Stimulated activated CD8-positive, alpha-beta memory T cell treated with anti-CD3 and anti-CD28 coated beads, Interleukin-2, amount 100 ng/mL, for 48 hours (primary cell): ENCODE measurements around the gene KIF1A.

Source experiments
- DNase-seq, 2 donors: peaks; one replicate each; pipeline ENCODE4 v3.0.0-alpha.2; 2020; ENCODE audit warnings: low read depth in 2 of 2

Gene KIF1A

GRCh38 chr2:240720686-240721595 is 99.1 kb downstream of the KIF1A start:
- no peak for DNase-seq

DNA sequence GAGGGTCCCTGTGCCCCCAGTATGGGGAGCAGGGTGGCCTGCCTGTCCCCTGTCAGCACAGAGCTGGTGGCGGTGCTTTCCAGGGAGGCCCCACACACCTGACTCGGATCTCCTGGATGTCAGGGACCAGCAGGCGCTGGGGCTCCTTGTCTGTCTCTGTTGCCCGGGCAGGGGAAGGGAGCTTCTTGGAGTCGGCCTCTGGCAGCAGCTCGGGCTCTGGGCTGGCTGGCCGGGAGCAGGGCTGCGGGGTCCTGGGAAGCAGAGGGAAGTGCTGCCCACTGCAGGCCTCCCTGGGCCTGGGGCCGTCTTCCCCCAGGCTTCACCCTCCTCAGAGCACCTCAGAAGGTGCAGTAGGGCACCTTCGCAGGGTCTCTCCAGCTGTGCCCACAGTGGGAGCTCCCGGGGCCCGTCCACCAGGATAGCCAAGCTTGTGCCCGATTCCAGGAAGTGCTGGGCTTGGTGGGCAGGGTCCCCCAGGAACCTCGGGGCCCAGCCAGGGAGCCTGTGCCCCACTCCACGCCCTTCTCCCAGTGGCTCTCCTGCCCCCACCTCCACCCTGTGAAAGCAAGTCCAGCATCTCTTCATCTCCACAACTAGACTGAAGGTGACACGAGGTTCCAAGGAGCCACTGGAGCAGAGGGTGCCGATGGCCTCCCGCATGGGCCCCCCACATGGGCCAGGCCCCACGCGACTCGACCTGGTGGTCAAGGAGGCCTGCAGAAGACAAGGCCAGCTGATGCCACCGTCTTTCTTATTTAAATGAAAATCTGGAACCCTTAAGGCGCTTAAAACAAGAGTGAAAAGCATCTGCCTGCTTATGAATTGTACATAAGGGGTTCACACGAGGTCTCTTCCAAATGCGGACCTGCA is 100.1 kb downstream of the KIF1A start:
- DNase-seq: no peak

DNA sequence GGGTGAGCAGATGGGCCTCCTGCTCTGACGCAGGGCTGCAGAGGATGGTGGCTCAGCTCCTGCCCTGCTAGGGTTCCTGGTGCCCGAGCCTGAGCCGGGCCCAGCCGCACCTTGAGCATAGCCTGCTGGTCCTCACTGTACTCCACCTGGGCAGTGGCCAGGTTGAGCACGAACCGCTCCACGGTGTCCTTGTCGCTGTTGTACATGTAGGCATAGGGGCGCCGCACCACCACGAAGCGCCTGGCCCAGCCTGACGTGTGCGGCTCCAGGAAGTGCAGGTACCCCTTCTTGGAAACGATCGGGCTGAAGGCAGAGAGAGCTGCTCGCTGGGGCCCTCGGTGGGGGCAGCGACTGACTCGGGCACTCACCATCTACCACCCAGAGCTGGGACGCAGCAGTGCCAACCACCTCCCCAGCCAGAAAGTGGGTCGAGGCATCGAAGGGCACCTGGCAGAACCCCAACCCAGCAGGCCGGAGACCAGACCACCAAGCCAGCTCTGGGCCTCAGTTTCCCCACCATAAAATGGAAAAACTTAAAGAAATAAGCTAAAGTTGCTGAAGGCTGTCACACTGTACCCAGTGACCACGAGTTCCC is 101.0 kb downstream of the KIF1A start:
- DNase-seq: no peak

DNA sequence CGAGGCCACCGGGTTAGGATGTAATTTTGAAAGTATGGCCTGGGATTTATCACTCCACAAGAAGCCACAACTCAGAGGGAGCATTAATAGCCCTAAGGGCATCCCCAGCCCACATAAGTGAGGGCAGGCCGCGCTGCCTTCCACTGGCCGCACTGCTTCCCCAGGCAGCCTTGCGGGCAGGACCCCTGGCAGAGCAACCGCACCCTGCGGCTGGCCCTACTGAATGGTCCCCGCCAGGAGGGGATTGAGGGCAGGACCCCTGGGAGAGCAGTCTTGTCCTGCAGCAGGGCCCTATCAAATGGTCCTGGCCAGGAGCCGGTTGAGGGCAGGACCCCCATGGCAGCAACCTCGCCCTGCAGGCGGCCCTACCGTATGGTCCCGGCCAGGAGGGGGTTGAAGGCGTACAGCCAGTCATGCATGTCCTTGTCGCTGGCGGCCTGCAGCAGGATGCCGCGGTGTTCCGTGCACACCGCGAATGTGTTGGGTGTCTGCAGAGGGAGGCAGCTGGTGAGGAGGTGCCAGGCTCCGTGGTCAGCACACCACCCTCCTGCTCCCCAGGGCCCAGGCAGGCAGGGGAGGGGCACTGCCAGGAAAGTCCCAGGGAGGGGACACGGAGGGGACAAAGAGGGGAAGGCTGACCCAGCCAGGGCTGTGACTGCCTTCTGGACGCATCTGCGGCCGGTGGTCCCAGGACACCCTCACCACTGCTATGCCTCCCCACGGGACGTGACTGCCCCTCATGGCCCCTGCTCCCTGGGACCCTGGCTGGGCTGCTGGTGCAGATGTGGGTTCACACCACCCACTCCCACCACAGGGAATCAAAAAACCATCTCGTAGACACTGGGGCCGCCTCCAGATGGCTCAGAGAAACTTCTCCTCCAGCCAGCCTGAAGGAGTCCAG is 102.1 kb downstream of the KIF1A start:
- DNase-seq: no peak

DNA sequence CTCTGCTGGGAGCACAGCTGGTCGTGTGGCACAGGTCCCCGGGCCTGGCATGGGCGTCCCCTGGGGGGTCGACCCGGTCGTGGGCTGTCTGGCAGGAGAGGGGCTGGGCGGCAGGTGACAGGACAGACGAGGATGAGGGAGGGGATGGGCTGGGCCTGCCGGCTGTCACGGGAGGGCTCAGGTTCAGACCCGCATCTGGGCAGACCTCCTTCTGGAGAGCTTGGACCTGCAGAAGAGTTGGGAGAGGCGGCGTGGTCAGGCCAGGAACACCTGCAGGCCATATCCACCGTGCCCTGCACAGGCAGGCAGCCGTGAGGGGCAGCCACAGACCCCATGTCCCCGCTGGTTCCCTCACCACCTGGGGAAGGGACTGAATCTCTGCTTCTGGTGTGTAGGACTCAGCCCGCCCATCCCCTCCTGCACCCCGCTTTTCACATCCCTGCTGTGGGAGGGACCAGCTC is 102.8 kb downstream of the KIF1A start:
- DNase-seq: no peak

DNA sequence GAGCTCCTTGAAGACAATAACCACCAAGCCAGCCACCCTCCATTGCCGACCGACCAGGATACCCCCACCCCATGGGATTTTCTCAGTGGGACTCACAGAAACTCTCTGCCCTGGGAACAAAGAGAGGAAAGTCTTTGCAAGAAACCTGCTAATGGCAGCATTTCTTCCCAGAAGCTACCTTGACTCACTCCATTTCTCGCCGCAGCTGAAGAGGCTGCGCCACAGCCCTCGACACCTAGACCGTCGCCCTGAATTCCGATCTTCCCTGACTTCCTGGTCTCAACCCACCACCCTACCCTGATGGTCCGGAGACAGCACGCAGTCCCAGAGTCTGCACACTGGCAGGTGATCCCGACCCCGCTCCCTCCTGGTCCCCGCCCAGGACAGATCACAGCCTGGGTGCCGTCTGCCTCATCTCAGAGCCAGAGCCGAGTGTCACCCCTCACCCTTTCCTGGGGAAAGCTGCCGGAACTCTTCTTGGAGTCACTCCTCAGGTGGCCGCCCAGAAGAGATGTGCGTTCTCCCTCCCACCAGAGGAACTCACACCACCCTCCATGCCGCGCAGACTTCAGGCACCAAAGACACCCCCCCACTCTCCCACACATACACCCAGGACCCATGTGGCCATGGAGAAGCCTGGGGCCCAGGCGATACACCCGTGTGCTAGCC is 103.8 kb downstream of the KIF1A start:
- no peak for DNase-seq

GRCh38 chr2:240714747-240715725 is 105.0 kb downstream of the KIF1A start:
- DNase-seq: no peak

- DNase-seq: no peak
Observed at GRCh38 chr2:240713928-240714746, 105.9 kb downstream of the KIF1A start.

DNA sequence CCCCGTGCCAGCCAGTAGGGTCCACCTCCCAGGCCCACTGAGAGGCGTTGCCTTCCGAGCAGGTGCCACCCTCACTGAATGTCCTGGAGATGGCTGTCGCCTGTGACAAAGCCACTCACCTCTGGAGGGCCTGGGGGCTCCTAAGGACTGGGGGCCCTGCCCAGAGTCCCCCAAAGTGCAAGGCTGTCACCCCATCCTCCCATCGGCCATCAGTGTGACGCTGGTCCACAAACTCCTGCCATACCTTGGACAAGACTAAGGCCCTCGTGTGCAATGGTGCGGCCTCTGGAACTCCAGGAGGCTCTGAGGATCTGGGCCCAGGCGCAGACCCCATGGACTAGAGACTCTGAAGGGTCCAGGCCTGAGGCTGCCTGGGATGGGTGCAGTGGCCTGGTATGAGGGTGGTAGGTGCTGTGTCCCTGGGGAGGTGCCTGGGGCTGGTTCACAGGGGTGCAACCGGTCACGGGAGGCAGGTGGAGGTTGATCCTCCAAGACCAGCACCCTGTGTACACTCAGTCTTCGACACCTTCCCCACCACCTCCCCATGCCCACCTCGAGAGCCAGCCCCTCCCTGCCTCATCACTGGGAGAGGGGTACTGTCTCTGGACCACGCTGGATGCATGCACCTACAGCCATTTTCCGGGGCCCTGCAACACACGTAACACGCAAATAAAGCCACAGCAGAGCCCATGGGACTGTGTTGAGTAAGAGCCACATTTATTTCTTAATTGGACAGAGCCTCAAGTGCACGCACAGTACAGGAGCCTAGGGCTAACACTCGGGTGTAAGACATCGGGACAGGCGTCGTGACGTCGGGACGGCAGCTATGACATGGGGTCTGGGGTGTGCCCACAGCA is 106.7 kb downstream of the KIF1A start:
- DNase-seq: no peak

DNA sequence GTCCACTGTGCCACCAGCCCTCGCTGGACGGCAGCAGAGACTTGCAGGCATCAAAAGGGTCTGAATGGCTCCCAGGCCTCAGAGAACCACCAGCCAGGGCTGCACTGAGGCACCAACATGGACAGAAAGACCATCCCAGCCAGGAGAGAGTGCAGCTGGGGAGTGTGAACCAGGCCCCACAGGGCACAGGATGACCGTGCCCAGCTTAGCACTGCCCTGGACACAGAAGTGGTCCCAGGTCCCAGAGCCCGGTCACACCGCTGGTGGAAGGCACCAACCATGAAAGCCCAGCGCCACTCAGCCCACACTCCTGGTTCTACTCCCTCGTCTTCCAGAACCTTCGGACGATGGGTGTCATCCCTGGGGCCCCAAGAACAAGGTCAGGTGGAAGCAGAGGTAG is 107.9 kb downstream of the KIF1A start:
- no peak for DNase-seq

DNA sequence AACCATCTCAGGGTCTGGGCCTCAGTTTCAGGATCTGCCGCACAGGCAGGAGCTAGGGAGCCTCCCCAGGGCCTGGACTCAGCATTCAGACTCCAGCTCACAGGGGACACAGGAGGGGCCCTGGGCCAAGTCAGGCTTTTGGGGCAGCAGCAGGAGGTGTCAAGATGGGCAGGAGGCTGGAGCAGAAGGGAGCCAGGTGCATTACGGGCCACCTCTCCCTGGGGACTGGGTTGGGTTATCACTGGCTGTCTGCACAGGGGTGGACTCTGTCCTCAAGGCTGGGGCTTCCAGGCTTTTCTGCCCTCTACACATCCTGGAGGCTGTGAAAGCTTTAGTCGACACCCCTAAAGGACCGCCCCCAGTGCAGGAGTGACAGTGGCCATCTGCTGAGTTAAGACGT is 108.3 kb downstream of the KIF1A start:
- DNase-seq: no peak

GRCh38 chr2:240711296-240711695 is 108.7 kb downstream of the KIF1A start:
- DNase-seq: no peak

DNA sequence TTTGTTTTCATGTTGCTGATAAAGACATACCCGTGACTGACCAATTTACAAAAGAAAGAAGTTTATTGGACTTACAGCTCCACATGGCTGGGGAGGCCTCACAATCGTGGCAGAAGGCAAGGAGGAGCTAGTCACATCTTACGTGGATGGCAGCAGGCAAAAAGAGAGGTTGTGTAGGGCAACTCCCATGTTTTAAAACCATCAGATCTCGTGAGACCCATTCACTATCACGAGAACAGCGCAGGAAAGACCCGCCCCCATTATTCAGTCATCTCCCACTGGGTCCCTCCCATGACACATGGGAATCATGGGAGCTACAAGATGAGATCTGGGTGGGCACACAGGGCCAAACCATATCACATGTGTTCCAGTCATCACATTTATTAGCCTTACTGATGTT is 111.6 kb downstream of the KIF1A start:
- DNase-seq: no peak

GRCh38 chr2:240707821-240708220 is 112.2 kb downstream of the KIF1A start:
- DNase-seq: no peak

GRCh38 chr2:240707043-240707756 is 112.8 kb downstream of the KIF1A start:
- no peak for DNase-seq

DNA sequence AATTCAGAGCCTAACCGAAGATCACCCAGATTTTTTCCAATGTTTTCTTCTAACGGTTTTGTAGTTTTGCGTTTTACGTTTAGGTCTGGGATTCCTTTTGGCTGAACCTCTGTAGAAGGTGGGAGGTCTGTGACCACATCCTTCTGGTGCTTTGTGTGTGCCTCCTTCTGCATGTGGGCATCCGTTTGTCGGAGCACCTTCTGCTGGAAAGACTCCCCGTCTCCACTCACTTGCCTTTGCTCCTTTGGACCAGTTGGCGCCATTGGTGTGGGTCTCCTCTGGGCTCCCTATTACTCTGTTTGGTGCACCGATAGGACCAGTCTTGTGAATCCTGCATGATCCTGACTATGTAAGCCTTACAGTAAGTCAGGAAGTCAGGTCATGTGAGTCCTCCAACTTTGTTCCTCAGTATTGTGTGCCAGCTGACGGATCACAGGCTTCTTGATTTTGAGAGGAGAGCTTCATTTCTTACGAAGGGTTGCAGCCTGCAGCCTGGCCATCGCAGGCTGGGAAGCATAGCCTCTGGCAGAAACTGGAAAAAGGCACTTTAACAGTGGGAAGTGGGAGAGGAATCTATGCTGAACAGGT is 114.7 kb downstream of the KIF1A start:
- DNase-seq: no peak

DNA sequence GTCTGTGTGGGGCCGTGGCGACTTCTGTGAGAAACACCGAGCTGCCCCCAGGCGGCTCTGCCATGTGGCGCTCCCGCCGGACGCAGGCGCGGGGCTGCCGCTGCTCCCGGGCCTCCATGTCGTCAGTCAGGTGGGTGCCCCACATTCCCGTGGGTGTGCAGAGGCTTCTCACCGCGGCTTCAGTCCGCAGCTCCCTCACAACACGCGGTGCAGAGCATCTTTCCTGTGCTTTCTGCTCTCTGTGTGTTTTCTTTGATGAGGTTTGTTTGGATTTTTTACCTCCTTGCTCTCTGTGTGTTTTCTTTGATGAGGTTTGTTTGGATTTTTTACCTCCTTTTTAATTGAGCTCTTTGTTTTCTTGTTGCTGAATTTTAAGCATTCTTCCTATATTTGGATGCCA is 115.4 kb downstream of the KIF1A start:
- peak; percentile 10 to 16 for DNase-seq
